Mucosa of gallbladder (tissue), 1 donor: ENCODE measurements around the gene FBXO15. TPM values are rescaled to one million over a fixed set of nuclear protein-coding genes. Genes with fewer than 3 reads are reported as not detected.

ENCODE experiments used
- DNase-seq: peaks from one replicate; pipeline ENCODE4 v3.0.0-alpha.2; 2020; ENCODE audit warnings: low spot score
- total RNA-seq: library from RNA; stranded (reverse); gene quantifications from one replicate; pipeline ENCODE4 v1.2.1, GENCODE V29; 2021
- donor health status: DM: no; HTN: no; CAD: no.

Gene FBXO15
- total RNA-seq, 1 donor from 2014 or later, result 1.8 TPM

DNA sequence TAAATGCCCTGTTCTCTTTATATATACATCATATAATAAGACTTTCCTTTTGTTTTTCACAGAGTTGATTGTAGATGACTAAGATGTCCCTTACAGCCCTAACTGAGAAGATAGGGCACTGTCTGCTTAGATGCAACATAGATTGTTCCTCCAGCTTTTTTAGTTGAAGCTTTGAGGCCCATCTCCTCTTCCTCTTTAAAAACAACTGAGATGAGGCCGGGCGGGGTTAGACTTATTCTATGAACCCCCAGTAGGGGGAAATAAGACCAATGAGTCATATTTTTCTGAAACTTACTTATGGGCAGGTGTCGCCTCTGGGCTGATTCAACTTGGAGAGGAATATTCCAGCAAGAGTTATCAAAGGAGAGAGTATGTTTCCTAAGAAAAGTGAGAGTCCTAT, 84.6 kb downstream of the FBXO15 start:
- DNase-seq, result no peak

DNA sequence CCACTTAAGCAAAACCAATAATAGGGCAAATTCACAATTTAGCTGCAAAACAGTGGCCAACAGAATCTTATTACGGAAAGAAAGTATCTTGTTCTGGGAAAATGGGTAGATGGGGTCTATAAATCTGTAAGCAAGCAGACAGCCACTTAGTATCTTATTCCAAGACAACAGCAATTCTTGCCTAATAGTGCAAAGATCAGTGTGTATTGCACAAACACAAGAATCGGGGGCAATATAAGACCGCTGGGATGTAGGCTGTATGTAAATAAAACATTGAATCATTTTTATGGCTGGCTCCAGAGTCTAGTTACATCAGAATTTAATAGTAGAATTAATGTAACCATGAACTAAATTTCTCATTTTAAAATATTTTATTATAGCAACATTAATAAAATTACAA, 85.6 kb downstream of the FBXO15 start:
- no peak for DNase-seq

DNA sequence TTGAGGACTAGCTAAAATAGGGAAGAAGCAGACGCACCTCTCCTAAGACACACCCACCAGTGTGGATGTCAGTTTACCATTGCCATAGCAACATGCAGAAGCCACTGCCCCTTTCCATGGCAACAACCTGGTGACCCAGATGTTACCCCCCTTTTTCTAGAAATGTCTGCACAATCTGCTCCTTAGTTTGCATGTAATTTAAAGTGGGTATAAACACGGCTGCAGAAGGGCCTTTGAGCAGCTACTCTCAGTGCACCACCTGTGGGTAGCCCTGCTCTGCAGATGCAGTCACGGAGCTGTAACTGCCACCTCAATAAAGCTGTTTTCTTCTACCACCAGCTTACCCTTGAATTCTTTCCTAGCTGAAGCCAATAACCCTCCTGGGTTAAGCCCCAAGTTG, 87.1 kb downstream of the FBXO15 start:
- no peak for DNase-seq

DNA sequence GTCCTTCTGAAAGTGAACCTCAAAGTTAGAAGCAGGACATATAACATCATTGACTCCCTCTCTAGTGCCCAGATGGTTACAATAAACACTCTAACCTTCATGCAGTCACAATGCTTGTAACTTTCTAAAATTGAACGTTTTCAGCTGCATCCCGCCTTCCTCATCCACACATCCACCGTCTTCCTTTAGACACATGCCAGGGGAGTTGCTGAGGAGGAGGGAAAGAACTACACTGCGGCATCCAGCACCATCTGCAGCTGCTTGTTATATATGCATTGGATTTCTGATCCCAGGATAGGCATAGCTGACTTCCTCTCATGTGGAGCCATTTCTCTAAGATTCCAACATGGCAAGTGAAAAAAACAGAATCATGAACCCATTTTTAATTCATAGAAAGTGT, 96.8 kb downstream of the FBXO15 start:
- DNase-seq, result no peak

DNA sequence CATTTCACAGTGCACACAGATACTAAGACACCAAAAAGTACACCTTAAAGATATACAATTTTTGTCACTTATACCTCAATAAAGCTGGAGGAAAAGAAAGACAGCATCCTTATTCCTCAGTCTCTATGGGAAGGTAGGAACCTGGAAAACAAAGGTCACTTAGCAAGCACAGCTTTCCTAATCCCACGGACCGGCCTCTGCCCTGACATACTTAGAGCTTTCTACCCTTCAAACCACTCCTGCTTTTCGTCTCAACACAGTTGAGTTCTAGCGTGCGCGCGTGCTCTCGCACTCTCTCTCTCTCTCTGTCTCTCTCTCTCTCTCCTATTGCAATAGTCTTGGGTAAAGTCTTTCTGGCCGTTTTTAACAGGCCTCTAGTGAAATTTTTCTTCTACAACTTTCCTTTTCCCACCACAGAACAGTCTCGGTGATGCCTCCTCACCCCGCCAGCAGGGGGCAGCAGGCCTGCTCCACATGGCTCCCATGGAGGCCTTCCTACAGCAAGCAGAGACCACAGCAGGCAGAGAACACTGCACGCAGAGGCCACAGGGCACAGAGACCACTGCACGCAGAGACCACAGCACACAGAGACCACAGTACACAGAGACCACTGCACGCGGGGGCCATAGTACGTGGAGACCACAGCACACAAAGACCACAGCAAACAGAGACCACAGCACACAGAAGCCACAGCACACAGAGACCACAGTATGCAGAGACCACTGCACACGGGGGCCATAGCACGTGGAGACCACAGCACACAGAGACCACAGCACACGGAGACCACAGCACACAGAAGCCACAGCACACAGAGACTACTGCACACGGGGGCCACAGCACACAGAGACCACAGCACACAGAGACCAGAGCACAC, 106.9 kb downstream of the FBXO15 start:
- DNase-seq, result no peak

DNA sequence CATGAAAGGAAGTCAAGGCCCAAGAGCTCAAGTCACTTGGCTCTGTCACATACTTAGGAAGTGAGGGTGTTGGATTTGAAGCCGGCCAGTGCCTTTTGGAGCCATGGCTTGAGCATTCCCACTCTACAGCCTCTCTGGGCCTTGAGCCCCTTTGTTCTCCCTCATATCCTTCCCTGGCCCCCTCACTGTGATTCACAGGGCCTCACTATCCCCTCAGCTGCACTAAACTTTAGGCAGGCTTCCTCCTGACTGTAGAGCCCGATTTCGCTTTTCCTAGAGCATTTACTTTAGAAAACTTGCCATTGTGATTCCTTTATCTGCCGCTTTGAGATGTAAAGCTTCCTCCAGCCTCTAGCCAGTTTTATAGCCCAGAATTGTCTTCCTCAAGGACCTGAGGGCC, 107.6 kb downstream of the FBXO15 start:
- DNase-seq, result no peak

DNA sequence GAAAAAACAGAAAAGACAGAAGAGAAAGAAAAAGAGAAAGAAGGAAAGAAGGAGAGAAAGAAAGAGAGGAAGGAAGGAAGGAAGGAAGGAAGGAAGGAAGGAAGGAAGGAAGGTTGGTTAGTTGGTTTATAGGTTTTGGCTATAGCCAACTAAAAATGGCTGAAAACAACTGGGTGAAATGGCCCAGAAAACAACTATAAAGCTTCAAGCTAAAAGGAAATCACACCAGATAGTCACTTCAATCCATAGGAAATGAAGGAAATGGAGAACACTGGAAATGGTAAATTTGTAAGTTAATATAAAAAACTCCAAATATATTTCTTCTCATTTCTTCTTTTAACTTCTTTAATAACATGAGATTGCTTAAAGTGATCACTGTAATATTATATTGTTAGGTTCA, 118.5 kb downstream of the FBXO15 start:
- no peak for DNase-seq

Other genes starting within 250 kb of the FBXO15 start
- gene TIMM21, start 689 bp upstream of the FBXO15 start, total RNA-seq, result 21.6 TPM
- gene CYB5A, start 144.1 kb upstream of the FBXO15 start, total RNA-seq, result 566 TPM
- not detected for gene C18orf63, start 168.0 kb upstream of the FBXO15 start, total RNA-seq